ENCODE data around the gene PUM2. TPM values are rescaled to one million over a fixed set of nuclear protein-coding genes. Genes with fewer than 3 reads are reported as not detected.

PUM2 gene
- total and polyA plus RNA-seq, 2 of the 13 experiments (the other 11 are each of a cell fraction or from before 2014, with no cell fraction given): 69.6 to 69.8 TPM

DNA sequence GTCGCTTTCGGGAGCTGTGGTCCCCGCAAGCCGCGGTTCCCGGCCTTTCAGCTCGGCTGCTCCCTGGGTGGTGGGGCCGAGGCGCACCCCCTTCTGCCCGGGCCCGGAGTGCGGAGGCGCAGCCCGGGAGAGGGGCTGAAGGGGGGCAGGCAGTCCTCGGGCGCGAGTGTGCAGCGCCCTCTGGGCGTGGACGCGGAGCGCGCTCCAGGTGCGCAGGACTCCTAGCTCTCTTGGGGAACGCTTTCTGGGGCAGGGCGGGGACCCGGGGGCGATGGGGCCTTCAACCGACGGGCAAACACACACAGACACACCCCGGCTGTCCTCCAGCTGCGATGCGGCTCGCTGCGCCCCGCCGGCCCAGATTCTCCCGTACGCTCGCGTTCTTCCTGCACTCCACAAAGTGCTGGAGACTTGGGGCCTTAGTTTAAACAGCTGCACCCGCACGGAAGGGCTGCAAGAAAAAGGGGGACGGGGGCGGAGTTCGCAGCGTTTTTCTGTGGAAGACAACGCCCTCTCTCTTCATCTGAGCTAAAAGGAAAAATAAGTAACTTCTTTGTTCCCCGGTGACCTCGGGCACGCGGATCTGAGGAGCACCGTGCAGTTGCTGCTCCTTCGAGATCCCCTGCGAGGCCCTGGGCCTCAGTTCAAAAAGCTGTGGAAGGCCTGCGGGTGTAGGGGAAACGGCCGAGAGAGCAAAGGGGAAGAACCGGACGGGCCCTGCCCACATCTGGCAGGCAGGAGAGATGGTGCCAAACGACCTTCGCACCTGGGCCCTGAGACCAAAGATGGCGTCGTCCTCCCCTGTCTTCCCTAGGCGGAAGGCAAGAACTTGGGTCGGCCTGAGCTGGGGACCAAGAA lies 125.1 kb downstream of the PUM2 start (continued):
- no peak; the same call in 1 of the 2 replicates for TF ChIP-seq SRY (CRISPR knock-in tag; IDR thresholded peaks at IDR 0.05)
- TF ChIP-seq, protein P1, sequence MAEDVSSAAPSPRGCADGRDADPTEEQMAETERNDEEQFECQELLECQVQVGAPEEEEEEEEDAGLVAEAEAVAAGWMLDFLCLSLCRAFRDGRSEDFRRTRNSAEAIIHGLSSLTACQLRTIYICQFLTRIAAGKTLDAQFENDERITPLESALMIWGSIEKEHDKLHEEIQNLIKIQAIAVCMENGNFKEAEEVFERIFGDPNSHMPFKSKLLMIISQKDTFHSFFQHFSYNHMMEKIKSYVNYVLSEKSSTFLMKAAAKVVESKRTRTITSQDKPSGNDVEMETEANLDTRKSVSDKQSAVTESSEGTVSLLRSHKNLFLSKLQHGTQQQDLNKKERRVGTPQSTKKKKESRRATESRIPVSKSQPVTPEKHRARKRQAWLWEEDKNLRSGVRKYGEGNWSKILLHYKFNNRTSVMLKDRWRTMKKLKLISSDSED (CRISPR knock-in tag; IDR thresholded peaks at IDR 0.05): no peak
- TF ChIP-seq, protein P2, sequence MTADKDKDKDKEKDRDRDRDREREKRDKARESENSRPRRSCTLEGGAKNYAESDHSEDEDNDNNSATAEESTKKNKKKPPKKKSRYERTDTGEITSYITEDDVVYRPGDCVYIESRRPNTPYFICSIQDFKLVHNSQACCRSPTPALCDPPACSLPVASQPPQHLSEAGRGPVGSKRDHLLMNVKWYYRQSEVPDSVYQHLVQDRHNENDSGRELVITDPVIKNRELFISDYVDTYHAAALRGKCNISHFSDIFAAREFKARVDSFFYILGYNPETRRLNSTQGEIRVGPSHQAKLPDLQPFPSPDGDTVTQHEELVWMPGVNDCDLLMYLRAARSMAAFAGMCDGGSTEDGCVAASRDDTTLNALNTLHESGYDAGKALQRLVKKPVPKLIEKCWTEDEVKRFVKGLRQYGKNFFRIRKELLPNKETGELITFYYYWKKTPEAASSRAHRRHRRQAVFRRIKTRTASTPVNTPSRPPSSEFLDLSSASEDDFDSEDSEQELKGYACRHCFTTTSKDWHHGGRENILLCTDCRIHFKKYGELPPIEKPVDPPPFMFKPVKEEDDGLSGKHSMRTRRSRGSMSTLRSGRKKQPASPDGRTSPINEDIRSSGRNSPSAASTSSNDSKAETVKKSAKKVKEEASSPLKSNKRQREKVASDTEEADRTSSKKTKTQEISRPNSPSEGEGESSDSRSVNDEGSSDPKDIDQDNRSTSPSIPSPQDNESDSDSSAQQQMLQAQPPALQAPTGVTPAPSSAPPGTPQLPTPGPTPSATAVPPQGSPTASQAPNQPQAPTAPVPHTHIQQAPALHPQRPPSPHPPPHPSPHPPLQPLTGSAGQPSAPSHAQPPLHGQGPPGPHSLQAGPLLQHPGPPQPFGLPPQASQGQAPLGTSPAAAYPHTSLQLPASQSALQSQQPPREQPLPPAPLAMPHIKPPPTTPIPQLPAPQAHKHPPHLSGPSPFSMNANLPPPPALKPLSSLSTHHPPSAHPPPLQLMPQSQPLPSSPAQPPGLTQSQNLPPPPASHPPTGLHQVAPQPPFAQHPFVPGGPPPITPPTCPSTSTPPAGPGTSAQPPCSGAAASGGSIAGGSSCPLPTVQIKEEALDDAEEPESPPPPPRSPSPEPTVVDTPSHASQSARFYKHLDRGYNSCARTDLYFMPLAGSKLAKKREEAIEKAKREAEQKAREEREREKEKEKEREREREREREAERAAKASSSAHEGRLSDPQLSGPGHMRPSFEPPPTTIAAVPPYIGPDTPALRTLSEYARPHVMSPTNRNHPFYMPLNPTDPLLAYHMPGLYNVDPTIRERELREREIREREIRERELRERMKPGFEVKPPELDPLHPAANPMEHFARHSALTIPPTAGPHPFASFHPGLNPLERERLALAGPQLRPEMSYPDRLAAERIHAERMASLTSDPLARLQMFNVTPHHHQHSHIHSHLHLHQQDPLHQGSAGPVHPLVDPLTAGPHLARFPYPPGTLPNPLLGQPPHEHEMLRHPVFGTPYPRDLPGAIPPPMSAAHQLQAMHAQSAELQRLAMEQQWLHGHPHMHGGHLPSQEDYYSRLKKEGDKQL (CRISPR knock-in tag; IDR thresholded peaks at IDR 0.05; ENCODE audit: low read depth): no peak
- TF ChIP-seq KDM4B (CRISPR knock-in tag; IDR thresholded peaks at IDR 0.05): peak; percentile 72; the same call in 1 of the 2 replicates
- TF ChIP-seq, protein P3, sequence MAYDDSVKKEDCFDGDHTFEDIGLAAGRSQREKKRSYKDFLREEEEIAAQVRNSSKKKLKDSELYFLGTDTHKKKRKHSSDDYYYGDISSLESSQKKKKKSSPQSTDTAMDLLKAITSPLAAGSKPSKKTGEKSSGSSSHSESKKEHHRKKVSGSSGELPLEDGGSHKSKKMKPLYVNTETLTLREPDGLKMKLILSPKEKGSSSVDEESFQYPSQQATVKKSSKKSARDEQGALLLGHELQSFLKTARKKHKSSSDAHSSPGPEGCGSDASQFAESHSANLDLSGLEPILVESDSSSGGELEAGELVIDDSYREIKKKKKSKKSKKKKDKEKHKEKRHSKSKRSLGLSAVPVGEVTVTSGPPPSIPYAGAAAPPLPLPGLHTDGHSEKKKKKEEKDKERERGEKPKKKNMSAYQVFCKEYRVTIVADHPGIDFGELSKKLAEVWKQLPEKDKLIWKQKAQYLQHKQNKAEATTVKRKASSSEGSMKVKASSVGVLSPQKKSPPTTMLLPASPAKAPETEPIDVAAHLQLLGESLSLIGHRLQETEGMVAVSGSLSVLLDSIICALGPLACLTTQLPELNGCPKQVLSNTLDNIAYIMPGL (CRISPR knock-in tag; IDR thresholded peaks at IDR 0.05; ENCODE audit: borderline replicate concordance in 1 of 2, low read depth in 1 of 2): peak; percentile 88 to 98; a peak in 3 of 4 replicates
